ENCODE data around the gene USP3.

DNA sequence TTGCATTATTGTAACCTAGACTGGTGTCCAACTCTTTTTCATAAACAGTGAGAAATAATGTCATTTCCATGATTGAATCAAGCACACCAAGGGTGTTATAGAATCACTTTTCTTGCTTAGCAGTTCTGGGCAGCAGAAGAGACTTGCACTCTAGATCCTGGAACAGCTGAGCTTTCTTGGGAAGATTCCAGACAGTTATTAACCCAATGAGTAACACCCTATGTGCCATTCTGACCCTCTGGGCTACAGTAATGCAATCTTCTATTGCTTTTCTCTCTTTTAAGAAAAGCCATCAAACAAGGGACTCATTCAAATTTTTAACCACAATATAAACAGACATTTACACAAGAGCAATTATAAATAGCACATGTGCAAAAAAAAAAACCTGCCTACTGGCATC, 39.3 kb upstream of the USP3 start:
- TF ChIP-seq, protein P1, sequence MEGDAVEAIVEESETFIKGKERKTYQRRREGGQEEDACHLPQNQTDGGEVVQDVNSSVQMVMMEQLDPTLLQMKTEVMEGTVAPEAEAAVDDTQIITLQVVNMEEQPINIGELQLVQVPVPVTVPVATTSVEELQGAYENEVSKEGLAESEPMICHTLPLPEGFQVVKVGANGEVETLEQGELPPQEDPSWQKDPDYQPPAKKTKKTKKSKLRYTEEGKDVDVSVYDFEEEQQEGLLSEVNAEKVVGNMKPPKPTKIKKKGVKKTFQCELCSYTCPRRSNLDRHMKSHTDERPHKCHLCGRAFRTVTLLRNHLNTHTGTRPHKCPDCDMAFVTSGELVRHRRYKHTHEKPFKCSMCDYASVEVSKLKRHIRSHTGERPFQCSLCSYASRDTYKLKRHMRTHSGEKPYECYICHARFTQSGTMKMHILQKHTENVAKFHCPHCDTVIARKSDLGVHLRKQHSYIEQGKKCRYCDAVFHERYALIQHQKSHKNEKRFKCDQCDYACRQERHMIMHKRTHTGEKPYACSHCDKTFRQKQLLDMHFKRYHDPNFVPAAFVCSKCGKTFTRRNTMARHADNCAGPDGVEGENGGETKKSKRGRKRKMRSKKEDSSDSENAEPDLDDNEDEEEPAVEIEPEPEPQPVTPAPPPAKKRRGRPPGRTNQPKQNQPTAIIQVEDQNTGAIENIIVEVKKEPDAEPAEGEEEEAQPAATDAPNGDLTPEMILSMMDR (conservative IDR thresholded peaks at IDR 0.05; ENCODE audit: low read length): no peak
- no peak for TF ChIP-seq EZH2phosphoT487 (IDR thresholded peaks at IDR 0.05; ENCODE audit: borderline replicate concordance, low read depth, low read length)
